ENCODE measurements around the gene TMEM63C.
"Not testable (repeated sequence)": the region's sequence is repeated elsewhere in the genome, so short reads cannot be mapped to it uniquely, and the experiment has no call there.

DNA sequence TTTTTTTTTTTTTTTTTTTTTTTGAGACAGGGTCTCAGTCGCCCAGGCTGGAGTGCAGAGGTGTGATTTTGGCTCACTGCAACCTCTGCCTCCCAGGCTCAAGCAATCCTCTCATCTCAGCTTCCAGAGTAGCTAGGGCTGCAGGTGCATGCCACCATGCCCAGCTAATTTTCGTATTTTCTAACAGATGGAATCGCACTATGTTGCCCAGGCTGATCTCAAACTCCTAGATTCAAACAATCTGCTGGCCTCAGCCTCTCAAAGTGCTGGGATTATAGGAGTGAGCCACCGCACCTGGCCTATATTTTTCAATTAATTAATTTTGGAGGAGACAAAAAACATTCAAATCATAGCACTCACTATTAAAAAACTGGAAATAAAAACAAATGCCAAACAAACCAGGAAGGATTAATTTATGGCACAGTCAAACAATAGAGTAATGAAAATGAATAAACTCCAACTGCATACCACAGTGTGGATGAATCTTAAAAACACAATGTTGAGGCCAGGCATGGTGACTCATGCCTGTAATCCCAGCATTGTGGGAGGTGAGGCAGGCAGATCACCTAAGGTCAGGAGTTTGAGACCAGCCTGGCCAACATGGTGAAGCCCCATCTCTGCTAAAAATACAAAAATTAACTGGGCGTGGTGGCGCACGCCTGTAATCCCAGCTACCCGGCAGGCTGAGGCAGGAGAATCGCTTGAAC, 7.5 kb upstream of the TMEM63C start:
- TF ChIP-seq, protein P1, sequence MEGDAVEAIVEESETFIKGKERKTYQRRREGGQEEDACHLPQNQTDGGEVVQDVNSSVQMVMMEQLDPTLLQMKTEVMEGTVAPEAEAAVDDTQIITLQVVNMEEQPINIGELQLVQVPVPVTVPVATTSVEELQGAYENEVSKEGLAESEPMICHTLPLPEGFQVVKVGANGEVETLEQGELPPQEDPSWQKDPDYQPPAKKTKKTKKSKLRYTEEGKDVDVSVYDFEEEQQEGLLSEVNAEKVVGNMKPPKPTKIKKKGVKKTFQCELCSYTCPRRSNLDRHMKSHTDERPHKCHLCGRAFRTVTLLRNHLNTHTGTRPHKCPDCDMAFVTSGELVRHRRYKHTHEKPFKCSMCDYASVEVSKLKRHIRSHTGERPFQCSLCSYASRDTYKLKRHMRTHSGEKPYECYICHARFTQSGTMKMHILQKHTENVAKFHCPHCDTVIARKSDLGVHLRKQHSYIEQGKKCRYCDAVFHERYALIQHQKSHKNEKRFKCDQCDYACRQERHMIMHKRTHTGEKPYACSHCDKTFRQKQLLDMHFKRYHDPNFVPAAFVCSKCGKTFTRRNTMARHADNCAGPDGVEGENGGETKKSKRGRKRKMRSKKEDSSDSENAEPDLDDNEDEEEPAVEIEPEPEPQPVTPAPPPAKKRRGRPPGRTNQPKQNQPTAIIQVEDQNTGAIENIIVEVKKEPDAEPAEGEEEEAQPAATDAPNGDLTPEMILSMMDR (IDR thresholded peaks at IDR 0.05): not testable (repeated sequence)
- not testable (repeated sequence) for TF ChIP-seq POLR2A, POLR2AphosphoS5 (IDR thresholded peaks at IDR 0.05)
